ENCODE results near the gene FAM167B. TPM values are rescaled to one million over a fixed set of nuclear protein-coding genes. Genes with fewer than 3 reads are reported as not detected.
A peak's percentile ranks its signal among the peaks of the same experiment; 100 is the strongest.

Gene FAM167B
- 1 to 10 TPM in 3 of 4 donors, under 1 TPM in 1; 0.40 to 4.4 (median 2.2) TPM for total RNA-seq

GRCh38 chr1:32246888-32247273, at the start of gene FAM167B:
Gene FAM167B, plus strand, starts transcription at chr1:32247222. Its CDS starts 200 bp downstream, at chr1:32247422.
- Histone ChIP-seq H3K27me3 (peaks cover 8% of the 10 kb centered on the region), H3K27ac (peak within 1 kb of the TSS in 3 of 4 donors; percentile 39 to 79 (median 74)), H3K4me3 (no peak within 1 kb of the TSS), H3K36me3 (no peaks in the 10 kb centered on the region), H3K9me3 (no peaks in the 10 kb centered on the region), H3K4me1 (peaks cover 0 to 49% (median 16%) of the 10 kb centered on the region in 3 donors)
- 39% methylated on average over 2 of the region's 3 CpGs; no CpG with 5 or more reads in 1 of the 2 donors for WGBS, 2 donors (ENCODE audit: low coverage in 1 of 2)
- TF ChIP-seq EP300 (IDR thresholded peaks at IDR 0.05) (no peak), CTCF (IDR thresholded peaks at IDR 0.05) (no peak), POLR2A (IDR thresholded peaks at IDR 0.05) (no peak), POLR2AphosphoS5 (IDR thresholded peaks at IDR 0.05) (peak; percentile 65)
- peak; percentile 65 for ATAC-seq

GRCh38 chr1:32197837-32198236, 49.2 kb upstream of the FAM167B start:
- TF ChIP-seq POLR2AphosphoS5 (IDR thresholded peaks at IDR 0.05) (no peak), POLR2A (IDR thresholded peaks at IDR 0.05) (no peak), CTCF (IDR thresholded peaks at IDR 0.05) (no peak), EP300 (IDR thresholded peaks at IDR 0.05) (no peak)
- Histone ChIP-seq H3K27ac (peak overlapping the region in 1 of 4 donors; percentile 24), H3K4me1 (peaks cover 6 to 36% (median 15%) of the 10 kb centered on the region in 3 donors), H3K9me3 (no peaks in the 10 kb centered on the region), H3K4me3 (no peak overlapping the region), H3K27me3 (no peaks in the 10 kb centered on the region), H3K36me3 (peaks cover 0 to 57% of the 10 kb centered on the region in 2 donors)
- WGBS, 2 donors (ENCODE audit: low coverage in 1 of 2): 64 to 76% methylated on average over 2 of the region's 6 CpGs
- no peak for ATAC-seq

GRCh38 chr1:32198237-32199042, 48.6 kb upstream of the FAM167B start:
- H3K4me3 ChIP-seq: no peak overlapping the region
- TF ChIP-seq EP300 (IDR thresholded peaks at IDR 0.05) (no peak), CTCF (IDR thresholded peaks at IDR 0.05) (no peak), POLR2AphosphoS5 (IDR thresholded peaks at IDR 0.05) (no peak), POLR2A (IDR thresholded peaks at IDR 0.05) (no peak)
- 57 to 83% methylated on average over 1 to 2 of the region's 3 CpGs for WGBS, 2 donors (ENCODE audit: low coverage in 1 of 2)
- peaks cover 6 to 36% (median 15%) of the 10 kb centered on the region in 3 donors for H3K4me1 ChIP-seq
- peak overlapping the region in 1 of 4 donors; percentile 24 for H3K27ac ChIP-seq
- H3K27me3 ChIP-seq: no peaks in the 10 kb centered on the region
- no peak for ATAC-seq
- no peaks in the 10 kb centered on the region for H3K9me3 ChIP-seq
- H3K36me3 ChIP-seq: peaks cover 0 to 51% of the 10 kb centered on the region in 2 donors

- Histone ChIP-seq H3K4me1 (peaks cover 6 to 36% (median 15%) of the 10 kb centered on the region in 3 donors), H3K4me3 (no peak overlapping the region), H3K27ac (peak overlapping the region in 3 of 4 donors; percentile 88 to 95 (median 90)), H3K36me3 (peaks cover 0 to 43% of the 10 kb centered on the region in 2 donors), H3K9me3 (no peaks in the 10 kb centered on the region), H3K27me3 (no peaks in the 10 kb centered on the region)
- no peak for ATAC-seq
- WGBS, 2 donors (ENCODE audit: low coverage in 1 of 2): 33% methylated on average over 1 of the region's 4 CpGs; no CpG with 5 or more reads in 1 of the 2 donors
- no peak for TF ChIP-seq POLR2AphosphoS5 (IDR thresholded peaks at IDR 0.05)
- TF ChIP-seq CTCF (IDR thresholded peaks at IDR 0.05): no peak
- no peak for TF ChIP-seq EP300 (IDR thresholded peaks at IDR 0.05)
- no peak for TF ChIP-seq POLR2A (IDR thresholded peaks at IDR 0.05)
Measured at GRCh38 chr1:32199043-32199716, 47.8 kb upstream of the FAM167B start.

Data from gastroesophageal sphincter (tissue), 4 donors.